ENCODE data around the gene ZG16B.

Gene ZG16B

DNA sequence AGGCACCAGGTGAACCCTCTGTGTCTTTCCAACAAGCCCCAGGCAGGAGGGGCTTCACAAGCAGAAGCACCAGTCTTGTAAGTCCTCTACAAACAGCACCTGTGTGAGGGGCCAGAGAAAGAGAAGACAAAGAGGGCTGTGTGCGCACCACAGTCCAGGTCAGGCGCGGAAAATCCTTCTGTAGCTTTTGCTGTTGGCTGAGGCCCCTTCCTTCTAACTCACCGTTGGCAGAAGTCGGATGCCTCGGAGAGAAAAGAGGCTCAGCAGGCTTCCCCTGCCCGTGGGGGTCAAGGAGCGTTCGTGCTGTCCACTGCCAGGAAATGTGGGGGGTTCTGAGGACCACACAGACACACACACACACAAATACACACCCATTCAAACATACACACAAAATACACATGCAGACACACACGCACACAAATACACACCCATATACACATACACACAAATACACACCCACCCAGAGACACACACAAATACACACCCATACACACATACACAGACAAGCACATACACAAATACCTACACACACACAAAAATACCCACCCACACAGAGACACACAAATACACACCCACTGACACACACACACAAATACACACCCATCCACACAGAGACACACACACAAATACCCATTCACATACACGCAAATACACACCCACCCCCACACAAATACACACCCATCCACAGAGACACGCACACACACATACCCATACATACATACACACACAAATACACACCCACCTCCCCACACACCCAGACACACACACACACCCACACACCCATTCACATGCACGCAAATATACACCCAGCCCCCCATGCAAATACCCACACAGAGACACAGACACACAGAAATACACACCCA, 6.8 kb downstream of the ZG16B start:
- no peak for TF ChIP-seq CTCF (IDR thresholded peaks at IDR 0.05; ENCODE audit: control insufficient read depth, extremely low read depth, insufficient read depth)
- no peak for DNase-seq (ENCODE audit: low read depth)

DNA sequence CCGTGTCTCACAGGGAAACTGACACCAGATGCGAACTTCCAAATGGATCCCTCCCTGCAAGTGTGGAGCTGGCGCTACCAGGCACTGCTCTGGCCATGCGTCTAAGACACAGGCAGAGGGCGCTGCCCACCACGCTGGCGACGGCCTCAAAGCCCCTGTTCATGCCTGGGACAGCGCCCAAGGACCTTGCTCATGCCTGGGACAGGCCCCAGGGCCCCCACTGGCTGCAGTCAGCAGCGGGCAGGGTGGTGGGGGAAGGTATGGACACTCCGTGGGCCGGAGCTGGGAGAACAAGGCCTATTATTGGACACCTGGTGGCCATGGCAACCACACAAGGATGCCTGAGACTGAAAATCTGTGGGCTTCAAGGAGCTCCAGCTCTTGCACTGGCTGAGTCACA, 8.8 kb downstream of the ZG16B start:
- H3K4me3 ChIP-seq (ENCODE audit: low read depth, low read length) = no peak overlapping the region
- TF ChIP-seq CTCF (IDR thresholded peaks at IDR 0.05; ENCODE audit: control insufficient read depth, extremely low read depth, insufficient read depth) = 0 out of 2 replicates have a peak, but pooled peaks have one; percentile 21
- DNase-seq (ENCODE audit: low read depth) = no peak

More for the DNA sequence above, 6.8 kb downstream of the ZG16B start:
- H3K4me3 ChIP-seq (ENCODE audit: low read depth, low read length) = no peak overlapping the region

DNA sequence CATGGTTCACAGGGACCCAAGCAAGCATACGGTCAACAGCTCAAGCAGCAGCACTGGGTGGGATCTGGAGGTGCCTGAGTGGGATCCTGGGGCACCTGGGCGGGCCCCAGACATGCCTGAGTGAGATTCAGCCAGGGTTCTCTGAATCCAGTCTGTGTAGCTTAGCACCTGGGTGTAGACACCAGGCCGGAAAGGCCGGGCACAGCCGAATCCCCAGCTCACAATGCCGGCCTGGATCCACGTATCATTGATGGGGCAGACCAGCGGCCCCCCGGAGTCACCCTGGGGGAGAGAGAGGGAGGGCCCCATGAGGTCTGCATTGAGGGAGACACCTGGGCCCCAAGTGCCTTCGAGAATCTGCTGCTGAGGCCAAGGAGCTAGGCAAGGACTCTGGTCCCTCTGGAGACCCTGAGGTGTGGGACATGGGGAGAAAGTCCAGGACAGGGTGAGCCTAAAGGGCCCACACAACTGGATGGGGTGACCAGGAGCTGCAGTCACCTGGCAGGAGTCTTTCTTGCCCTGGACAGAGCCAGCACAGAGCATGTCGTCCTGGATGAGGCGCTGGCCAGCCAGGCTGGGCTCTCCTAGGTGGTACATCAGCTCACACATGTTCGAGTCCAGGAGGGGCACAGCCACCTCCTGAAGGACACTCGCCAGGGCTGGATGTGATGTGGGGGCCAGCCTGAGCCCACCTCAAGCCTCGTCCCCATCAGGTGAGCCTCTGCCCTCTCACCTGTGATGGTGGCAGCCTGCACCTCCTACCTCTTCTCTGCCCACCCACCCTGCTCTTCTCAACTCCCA, 9.7 kb downstream of the ZG16B start:
- H3K4me3 ChIP-seq (ENCODE audit: low read depth, low read length) = no peak overlapping the region
- no peak for TF ChIP-seq CTCF (IDR thresholded peaks at IDR 0.05; ENCODE audit: control insufficient read depth, extremely low read depth, insufficient read depth)
- DNase-seq (ENCODE audit: low read depth) = no peak

DNA sequence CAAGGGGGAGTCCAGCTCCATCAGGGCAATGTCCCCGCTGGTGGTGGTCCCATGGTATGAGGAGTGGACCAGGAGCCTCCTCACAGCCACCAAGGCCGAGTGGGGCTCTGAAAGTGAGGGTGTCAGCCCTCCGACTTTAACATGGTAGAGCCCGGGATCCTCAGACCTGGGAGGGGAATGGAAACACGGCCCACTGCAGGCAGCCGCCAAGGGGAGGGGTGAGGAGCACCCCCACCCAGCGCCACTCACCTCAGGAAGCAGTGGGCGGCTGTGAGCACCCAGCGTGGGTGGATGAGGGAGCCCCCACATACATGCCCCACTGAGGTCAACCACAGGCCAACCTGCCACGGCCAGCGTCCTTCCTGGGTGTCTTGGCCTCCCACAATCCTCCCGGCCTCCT, 10.8 kb downstream of the ZG16B start:
- H3K4me3 ChIP-seq (ENCODE audit: low read depth, low read length) = no peak overlapping the region
- no peak for TF ChIP-seq CTCF (IDR thresholded peaks at IDR 0.05; ENCODE audit: control insufficient read depth, extremely low read depth, insufficient read depth)
- no peak for DNase-seq (ENCODE audit: low read depth)

DNA sequence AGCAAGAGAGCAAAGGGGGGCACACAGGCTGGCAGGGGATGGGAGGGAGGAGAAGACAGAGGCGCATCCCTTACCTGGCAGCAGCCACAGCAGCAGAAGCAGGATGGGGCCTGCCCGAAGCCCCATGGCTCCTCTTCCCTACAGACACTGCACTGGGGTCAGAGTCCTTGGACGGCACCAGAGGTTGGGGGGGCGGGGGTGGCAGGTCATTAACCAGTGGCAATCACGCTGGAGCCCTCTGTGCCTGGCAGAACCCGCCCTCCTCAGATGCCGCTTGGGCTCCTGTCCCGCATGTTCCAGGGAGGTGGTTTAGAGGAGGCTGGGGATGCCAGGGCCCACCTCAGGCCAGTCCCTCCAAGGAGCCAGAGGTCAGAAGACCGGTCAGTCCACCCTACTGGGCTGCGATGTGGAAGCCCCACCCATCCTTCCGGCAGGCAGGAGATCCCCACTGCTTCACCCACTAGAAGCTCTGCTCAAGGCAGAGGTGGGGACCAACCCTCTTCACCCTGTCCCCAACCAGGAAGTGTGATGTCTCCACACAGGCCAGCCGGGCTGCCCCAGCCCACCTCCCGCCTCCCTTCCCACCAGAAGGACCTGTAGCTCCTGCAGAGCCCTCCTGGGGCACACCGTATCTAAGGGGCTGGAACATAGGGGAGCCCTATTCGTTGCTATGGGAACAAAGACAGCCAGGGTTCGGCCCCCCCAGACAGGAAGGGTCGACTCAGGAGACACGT, 11.7 kb downstream of the ZG16B start:
- DNase-seq (ENCODE audit: low read depth) = no peak
- no peak for TF ChIP-seq CTCF (IDR thresholded peaks at IDR 0.05; ENCODE audit: control insufficient read depth, extremely low read depth, insufficient read depth)
- no peak overlapping the region for H3K4me3 ChIP-seq (ENCODE audit: low read depth, low read length)

DNA sequence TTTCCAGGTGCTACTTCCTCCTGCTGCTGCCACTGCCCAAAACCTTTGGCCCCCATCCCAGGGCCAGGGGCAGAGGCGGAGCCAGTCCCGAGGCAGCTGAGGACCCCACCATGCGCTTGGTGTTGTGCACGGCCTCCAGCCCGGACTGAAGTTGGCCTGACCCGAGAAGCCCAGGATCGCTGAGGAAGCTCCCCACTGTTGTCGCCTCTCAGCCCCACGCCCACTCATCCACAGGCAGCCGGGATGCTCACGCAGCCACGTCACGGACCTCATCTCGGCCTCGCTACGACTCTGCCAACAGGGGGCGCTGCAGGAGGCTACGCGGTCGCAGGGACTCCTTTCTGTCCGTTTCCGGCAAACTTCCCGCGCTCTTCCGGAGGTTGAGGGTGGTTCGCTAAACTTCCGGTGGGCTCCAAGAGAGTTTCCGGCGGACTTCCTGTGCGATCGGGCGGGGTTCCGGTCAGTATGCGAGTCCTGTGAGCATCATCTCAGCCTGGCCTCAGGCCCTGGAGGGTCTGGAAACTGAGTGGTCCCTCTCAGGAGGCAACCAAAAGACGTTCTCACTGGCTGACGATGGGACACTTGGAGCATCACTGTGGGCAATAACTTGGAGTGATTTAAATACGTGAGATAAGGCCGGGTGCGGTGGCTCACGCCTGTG, 12.4 kb downstream of the ZG16B start:
- DNase-seq (ENCODE audit: low read depth) = no peak
- peak; percentile 24; the same call in 1 of the 2 replicates for TF ChIP-seq CTCF (IDR thresholded peaks at IDR 0.05; ENCODE audit: control insufficient read depth, extremely low read depth, insufficient read depth)
- H3K4me3 ChIP-seq (ENCODE audit: low read depth, low read length) = no peak overlapping the region
